ENCODE measurements around the gene GALNT2.

- TF ChIP-seq POLR2AphosphoS5 (IDR thresholded peaks at IDR 0.05) (no peak), POLR2A (IDR thresholded peaks at IDR 0.05) (no peak)
Measured at GRCh38 chr1:230054092-230054749, 12.8 kb upstream of the GALNT2 start.

All from spleen (tissue), 3 donors.